OCI-LY3 (cell line): ENCODE results near the gene SLC6A6.

ENCODE experiments used
- EZH2phosphoT487 ChIP-seq: fragments of 200-600 bp; shearing (Covaris generic); IDR thresholded peaks from 2 replicates; pipeline ENCODE4 v1.6.1; 2018; ENCODE audit warnings: antibody characterized with exemption, mixed run types, low read depth
- TF ChIP-seq, protein P1 (sequence below): fragments of 200-600, 300-600 bp; sonication (generic); IDR thresholded peaks from 2 replicates; pipeline ENCODE4 v1.5.1; 2014; ENCODE audit warnings: antibody characterized with exemption, low read length, low read depth

DNA sequence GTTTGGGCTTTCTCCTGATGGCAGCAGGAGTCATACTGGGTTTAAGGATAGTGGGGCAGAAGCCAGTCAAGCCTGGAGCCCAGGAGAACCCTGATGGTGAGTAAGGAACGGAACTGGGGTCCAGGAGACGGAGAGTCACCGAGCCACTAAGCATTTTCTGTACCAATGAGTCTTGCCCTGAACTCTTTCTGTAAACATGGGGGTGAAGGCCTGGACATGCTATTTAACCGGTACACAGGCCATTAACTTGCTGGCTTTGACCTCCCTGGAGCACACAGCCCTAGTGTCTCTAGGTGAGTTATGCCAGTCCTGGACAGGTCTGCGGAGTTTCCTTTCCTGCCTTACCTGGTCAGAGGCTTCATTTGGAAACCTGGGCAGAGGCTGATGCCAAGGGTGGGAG, 3.9 kb downstream of the SLC6A6 start:
- TF ChIP-seq, protein P1, sequence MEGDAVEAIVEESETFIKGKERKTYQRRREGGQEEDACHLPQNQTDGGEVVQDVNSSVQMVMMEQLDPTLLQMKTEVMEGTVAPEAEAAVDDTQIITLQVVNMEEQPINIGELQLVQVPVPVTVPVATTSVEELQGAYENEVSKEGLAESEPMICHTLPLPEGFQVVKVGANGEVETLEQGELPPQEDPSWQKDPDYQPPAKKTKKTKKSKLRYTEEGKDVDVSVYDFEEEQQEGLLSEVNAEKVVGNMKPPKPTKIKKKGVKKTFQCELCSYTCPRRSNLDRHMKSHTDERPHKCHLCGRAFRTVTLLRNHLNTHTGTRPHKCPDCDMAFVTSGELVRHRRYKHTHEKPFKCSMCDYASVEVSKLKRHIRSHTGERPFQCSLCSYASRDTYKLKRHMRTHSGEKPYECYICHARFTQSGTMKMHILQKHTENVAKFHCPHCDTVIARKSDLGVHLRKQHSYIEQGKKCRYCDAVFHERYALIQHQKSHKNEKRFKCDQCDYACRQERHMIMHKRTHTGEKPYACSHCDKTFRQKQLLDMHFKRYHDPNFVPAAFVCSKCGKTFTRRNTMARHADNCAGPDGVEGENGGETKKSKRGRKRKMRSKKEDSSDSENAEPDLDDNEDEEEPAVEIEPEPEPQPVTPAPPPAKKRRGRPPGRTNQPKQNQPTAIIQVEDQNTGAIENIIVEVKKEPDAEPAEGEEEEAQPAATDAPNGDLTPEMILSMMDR = no peak
- no peak for TF ChIP-seq EZH2phosphoT487
